Measurements from ENCODE around the gene CGB3.

DNA sequence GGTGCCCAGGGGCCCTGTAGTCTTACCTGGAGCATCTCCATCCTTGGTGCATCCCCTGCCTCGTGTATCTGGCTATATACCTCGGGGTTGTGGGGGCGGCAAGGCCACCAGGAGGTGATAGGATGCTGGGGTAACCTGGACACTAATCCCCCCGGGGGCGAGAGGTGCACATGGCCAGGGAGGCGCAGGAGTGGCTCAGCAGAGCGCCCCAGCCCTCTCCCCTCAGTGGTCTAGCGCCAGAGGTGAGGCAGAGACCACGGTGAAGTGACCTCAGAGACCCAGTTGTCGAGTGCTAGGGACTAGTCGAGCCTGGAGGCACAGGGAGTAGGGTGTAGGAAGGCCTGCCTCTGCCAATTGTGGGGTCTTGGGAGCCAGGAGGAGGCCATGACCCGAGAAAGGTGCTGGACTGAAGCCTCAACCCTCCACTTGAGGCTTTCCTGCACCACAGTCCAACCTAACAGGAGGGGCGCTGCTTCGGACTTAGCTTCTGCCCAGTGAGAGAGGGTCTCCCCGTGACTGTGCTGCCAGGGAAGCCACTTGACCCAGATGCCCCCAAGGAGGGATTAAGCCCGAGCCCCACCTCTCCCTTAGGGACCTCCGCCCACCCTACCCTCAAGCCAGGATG is 7.0 kb downstream of the CGB3 start, which contains the start of gene LHB:
- TF ChIP-seq, protein P1, sequence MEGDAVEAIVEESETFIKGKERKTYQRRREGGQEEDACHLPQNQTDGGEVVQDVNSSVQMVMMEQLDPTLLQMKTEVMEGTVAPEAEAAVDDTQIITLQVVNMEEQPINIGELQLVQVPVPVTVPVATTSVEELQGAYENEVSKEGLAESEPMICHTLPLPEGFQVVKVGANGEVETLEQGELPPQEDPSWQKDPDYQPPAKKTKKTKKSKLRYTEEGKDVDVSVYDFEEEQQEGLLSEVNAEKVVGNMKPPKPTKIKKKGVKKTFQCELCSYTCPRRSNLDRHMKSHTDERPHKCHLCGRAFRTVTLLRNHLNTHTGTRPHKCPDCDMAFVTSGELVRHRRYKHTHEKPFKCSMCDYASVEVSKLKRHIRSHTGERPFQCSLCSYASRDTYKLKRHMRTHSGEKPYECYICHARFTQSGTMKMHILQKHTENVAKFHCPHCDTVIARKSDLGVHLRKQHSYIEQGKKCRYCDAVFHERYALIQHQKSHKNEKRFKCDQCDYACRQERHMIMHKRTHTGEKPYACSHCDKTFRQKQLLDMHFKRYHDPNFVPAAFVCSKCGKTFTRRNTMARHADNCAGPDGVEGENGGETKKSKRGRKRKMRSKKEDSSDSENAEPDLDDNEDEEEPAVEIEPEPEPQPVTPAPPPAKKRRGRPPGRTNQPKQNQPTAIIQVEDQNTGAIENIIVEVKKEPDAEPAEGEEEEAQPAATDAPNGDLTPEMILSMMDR (conservative IDR thresholded peaks at IDR 0.05 in 1 of 2, IDR thresholded peaks at IDR 0.05 in 1 of 2; ENCODE audit: low read depth in 1 of 2, low read length in 2 of 2) = no peak
- TF ChIP-seq EZH2 (IDR thresholded peaks at IDR 0.05; ENCODE audit: low read length, missing control alignments) = no peak
